Measurements from ENCODE around the gene KIF9. TPM values are rescaled to one million over a fixed set of nuclear protein-coding genes. Genes with fewer than 3 reads are reported as not detected.

Gene KIF9, protein sequence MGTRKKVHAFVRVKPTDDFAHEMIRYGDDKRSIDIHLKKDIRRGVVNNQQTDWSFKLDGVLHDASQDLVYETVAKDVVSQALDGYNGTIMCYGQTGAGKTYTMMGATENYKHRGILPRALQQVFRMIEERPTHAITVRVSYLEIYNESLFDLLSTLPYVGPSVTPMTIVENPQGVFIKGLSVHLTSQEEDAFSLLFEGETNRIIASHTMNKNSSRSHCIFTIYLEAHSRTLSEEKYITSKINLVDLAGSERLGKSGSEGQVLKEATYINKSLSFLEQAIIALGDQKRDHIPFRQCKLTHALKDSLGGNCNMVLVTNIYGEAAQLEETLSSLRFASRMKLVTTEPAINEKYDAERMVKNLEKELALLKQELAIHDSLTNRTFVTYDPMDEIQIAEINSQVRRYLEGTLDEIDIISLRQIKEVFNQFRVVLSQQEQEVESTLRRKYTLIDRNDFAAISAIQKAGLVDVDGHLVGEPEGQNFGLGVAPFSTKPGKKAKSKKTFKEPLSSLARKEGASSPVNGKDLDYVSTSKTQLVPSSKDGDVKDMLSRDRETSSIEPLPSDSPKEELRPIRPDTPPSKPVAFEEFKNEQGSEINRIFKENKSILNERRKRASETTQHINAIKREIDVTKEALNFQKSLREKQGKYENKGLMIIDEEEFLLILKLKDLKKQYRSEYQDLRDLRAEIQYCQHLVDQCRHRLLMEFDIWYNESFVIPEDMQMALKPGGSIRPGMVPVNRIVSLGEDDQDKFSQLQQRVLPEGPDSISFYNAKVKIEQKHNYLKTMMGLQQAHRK
- total RNA-seq (ENCODE audit: unreplicated experiment), result 2.4 TPM
- long read RNA-seq, partial matches to known transcripts, result 1 of 2 reads
- long read RNA-seq, other reads (novel, unspliced or antisense), result 0 of 2 reads

GRCh38 chr3:47282424-47283192 lies at the start of gene KIF9, which contains the start of gene KLHL18:
TSS of gene KIF9 (minus strand) at chr3:47282799. CDS start at chr3:47277374, 5,425 bp downstream.
TSS of gene KLHL18 (plus strand) at chr3:47282944. CDS start at chr3:47282966, 22 bp downstream.
- H3K27me3 Mint-ChIP-seq (ENCODE audit: unreplicated experiment), result peaks cover 2% of the 10 kb centered on the region
- TF ChIP-seq, protein P1, sequence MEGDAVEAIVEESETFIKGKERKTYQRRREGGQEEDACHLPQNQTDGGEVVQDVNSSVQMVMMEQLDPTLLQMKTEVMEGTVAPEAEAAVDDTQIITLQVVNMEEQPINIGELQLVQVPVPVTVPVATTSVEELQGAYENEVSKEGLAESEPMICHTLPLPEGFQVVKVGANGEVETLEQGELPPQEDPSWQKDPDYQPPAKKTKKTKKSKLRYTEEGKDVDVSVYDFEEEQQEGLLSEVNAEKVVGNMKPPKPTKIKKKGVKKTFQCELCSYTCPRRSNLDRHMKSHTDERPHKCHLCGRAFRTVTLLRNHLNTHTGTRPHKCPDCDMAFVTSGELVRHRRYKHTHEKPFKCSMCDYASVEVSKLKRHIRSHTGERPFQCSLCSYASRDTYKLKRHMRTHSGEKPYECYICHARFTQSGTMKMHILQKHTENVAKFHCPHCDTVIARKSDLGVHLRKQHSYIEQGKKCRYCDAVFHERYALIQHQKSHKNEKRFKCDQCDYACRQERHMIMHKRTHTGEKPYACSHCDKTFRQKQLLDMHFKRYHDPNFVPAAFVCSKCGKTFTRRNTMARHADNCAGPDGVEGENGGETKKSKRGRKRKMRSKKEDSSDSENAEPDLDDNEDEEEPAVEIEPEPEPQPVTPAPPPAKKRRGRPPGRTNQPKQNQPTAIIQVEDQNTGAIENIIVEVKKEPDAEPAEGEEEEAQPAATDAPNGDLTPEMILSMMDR (IDR thresholded peaks at IDR 0.05; ENCODE audit: partially characterized antibody, unreplicated experiment), result no peak
- H3K27ac Mint-ChIP-seq (ENCODE audit: unreplicated experiment), result peak within 1 kb of the TSS; percentile 98
- peaks cover 4% of the 10 kb centered on the region for H3K9me3 Mint-ChIP-seq (ENCODE audit: unreplicated experiment)
- H3K4me1 Mint-ChIP-seq (ENCODE audit: low read depth, unreplicated experiment), result no peaks in the 10 kb centered on the region
- H3K36me3 Mint-ChIP-seq (ENCODE audit: unreplicated experiment), result no peaks in the 10 kb centered on the region
- peak within 1 kb of the TSS; percentile 100 for H3K4me3 Mint-ChIP-seq (ENCODE audit: unreplicated experiment)
- DNase-seq, result peak; percentile 91

DNA sequence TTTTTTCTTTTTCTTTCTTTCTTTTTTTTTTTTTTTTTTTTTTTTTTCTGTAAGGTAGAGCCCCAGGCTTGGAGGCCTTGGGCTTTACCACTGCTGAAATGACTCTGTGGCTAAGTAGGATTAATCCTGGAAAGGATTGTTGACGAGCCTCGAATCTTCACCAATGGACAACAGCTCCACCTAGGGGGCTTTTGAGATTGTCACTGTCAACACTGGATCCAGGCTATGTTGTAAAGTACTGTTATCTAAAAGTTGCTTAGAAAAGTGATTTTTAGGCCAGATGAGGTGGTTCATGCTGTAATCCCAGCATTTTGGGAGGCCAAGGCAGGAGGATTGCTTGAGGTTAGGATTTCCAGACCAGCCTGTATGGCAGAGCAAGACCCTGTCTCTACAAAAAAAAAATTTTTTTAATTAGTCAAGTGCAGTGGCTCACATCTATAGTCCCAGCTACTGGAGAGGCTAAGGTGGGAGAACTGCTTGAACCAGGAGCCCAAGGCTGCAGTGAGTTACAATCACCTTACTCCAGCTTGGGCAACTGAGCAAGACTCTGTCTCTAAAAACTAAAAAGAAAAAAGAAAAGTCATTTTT lies 41.8 kb upstream of the KIF9 start:
- Mint-ChIP-seq H3K27ac (ENCODE audit: unreplicated experiment) (no peak overlapping the region), H3K4me3 (ENCODE audit: unreplicated experiment) (no peak overlapping the region), H3K4me1 (ENCODE audit: low read depth, unreplicated experiment) (peaks cover 4% of the 10 kb centered on the region), H3K36me3 (ENCODE audit: unreplicated experiment) (no peaks in the 10 kb centered on the region), H3K27me3 (ENCODE audit: unreplicated experiment) (peaks cover 6% of the 10 kb centered on the region), H3K9me3 (ENCODE audit: unreplicated experiment) (peaks cover 3% of the 10 kb centered on the region)
- DNase-seq, result peak; percentile 62
- TF ChIP-seq, protein P1 (IDR thresholded peaks at IDR 0.05; ENCODE audit: partially characterized antibody, unreplicated experiment), result peak; percentile 77

DNA sequence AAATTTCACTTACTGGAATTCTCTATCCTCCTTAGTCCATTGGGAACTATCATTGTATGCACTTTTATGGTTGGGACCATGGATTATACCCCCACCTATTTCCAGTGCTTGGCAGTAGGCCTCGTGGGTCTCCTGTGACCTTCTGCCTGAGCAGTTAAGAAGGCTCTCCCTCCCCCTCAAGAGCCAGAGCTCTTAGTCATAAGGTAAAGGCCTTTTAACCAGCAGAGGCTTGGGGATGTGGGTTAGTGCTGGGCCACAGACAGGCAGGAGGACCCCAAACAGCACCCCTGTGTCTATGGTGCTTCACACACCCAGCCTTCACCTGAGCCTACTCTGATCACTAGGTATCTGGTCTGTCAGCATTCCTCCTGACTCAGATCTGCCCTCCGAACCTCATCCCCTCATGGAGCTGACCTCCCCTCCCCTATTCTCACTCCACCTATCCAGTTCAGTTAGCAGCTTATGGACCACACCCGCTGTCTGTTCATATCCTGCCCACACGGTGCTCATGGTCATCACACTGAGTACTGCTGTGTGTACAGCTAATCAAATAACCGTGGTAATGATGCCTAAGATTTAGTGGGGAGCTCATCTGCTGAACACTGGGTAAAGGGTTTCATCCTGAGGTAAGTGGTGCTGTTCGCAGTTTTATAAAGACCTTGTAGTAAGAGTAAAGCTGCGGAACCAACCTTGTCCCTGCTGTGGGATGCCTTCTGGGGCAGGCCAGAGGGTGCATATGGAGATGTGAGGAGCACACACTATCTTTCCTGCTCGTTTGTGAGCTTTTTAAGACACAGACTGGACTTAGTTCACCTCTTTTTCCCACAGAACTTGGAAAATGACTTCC lies 41.1 kb upstream of the KIF9 start:
- Mint-ChIP-seq H3K4me1 (ENCODE audit: low read depth, unreplicated experiment) (peaks cover 4% of the 10 kb centered on the region), H3K9me3 (ENCODE audit: unreplicated experiment) (peaks cover 3% of the 10 kb centered on the region), H3K4me3 (ENCODE audit: unreplicated experiment) (no peak overlapping the region), H3K27ac (ENCODE audit: unreplicated experiment) (no peak overlapping the region), H3K27me3 (ENCODE audit: unreplicated experiment) (peaks cover 6% of the 10 kb centered on the region), H3K36me3 (ENCODE audit: unreplicated experiment) (no peaks in the 10 kb centered on the region)
- no peak for DNase-seq
- TF ChIP-seq, protein P1 (IDR thresholded peaks at IDR 0.05; ENCODE audit: partially characterized antibody, unreplicated experiment), result no peak

- peaks cover 11% of the 10 kb centered on the region for H3K4me1 Mint-ChIP-seq (ENCODE audit: low read depth, unreplicated experiment)
- TF ChIP-seq, protein P1 (IDR thresholded peaks at IDR 0.05; ENCODE audit: partially characterized antibody, unreplicated experiment), result no peak
- H3K4me3 Mint-ChIP-seq (ENCODE audit: unreplicated experiment), result no peak overlapping the region
- peaks cover 6% of the 10 kb centered on the region for H3K27me3 Mint-ChIP-seq (ENCODE audit: unreplicated experiment)
- no peak overlapping the region for H3K27ac Mint-ChIP-seq (ENCODE audit: unreplicated experiment)
- no peaks in the 10 kb centered on the region for H3K36me3 Mint-ChIP-seq (ENCODE audit: unreplicated experiment)
- no peak for DNase-seq
- peaks cover 3% of the 10 kb centered on the region for H3K9me3 Mint-ChIP-seq (ENCODE audit: unreplicated experiment)
Observed at GRCh38 chr3:47319956-47320355, 37.4 kb upstream of the KIF9 start.
